Brain microvascular endothelial cell (primary cell): Measurements from ENCODE around the gene MPV17L2.

Experiments
- DNase-seq: peaks from one replicate; pipeline ENCODE4 v3.0.0-alpha.2; 2020
- H3K27ac ChIP-seq: fragments of 250-450 bp; sonication (Bioruptor Pico); 2 replicates; pipeline ENCODE4 v1.5.1; 2020; ENCODE audit warnings: mild to moderate bottlenecking, moderate library complexity
- H3K27me3 ChIP-seq: fragments of 250-450 bp; sonication (Bioruptor Pico); replicated peaks from 2 replicates; pipeline ENCODE4 v1.5.1; 2020; ENCODE audit warnings: mild to moderate bottlenecking
- H3K36me3 ChIP-seq: fragments of 250-450 bp; sonication (Bioruptor Pico); replicated peaks from 2 replicates; pipeline ENCODE4 v1.5.1; 2020; ENCODE audit warnings: mild to moderate bottlenecking
- H3K4me3 ChIP-seq: 2 replicates; pipeline ENCODE4 v1.5.1; 2011; ENCODE audit warnings: low read depth, mild to moderate bottlenecking, control low read depth, low read length, moderate library complexity
- CTCF ChIP-seq: IDR thresholded peaks from 2 replicates; pipeline ENCODE4 v1.5.1; 2011; ENCODE audit warnings: low read depth, mild to moderate bottlenecking, moderate library complexity, low read length, control low read depth, inconsistent platforms; ENCODE audit errors: missing control alignments
- in situ Hi-C: cut with HindIII; loops from 2 replicates; pipeline ENCODE4 v1.10.0; 2017; ENCODE audit warnings: low sequenced_read_pairs, low pct_ligation_motif_present

The MPV17L2 gene

GRCh38 chr19:18147396-18147795, 45.6 kb upstream of the MPV17L2 start:
- H3K27me3 ChIP-seq, result no peaks in the 10 kb centered on the region
- in situ Hi-C loops, result no loop called here
- H3K36me3 ChIP-seq, result peaks cover 21% of the 10 kb centered on the region

GRCh38 chr19:18149596-18149975, 43.4 kb upstream of the MPV17L2 start:
- Histone ChIP-seq H3K36me3 (peaks cover 12% of the 10 kb centered on the region), H3K4me3 (no peak overlapping the region), H3K27me3 (no peaks in the 10 kb centered on the region), H3K27ac (no peak overlapping the region)
- DNase-seq, result no peak
- in situ Hi-C loops, result no loop called here
- TF ChIP-seq CTCF, result no peak

More at GRCh38 chr19:18147396-18147795, 45.6 kb upstream of the MPV17L2 start:
- no peak for DNase-seq
- TF ChIP-seq CTCF, result no peak
- Histone ChIP-seq H3K4me3 (no peak overlapping the region), H3K27ac (no peak overlapping the region)

- H3K27me3 ChIP-seq, result no peaks in the 10 kb centered on the region
- H3K36me3 ChIP-seq, result no peaks in the 10 kb centered on the region
- TF ChIP-seq CTCF, result no peak
- no peak overlapping the region for H3K4me3 ChIP-seq
- in situ Hi-C loops, result no loop called here
- no peak for DNase-seq
- H3K27ac ChIP-seq, result no peak overlapping the region
These were observed 42.0 kb upstream of the MPV17L2 start for GRCh38 chr19:18150776-18151624.

GRCh38 chr19:18152442-18152816, 40.6 kb upstream of the MPV17L2 start:
- Histone ChIP-seq H3K27me3 (no peaks in the 10 kb centered on the region), H3K36me3 (peaks cover 2% of the 10 kb centered on the region), H3K27ac (peak overlapping the region; percentile 85), H3K4me3 (peak overlapping the region; percentile 64)
- in situ Hi-C loops, result no loop called here
- DNase-seq, result peak; percentile 98
- TF ChIP-seq CTCF, result peak; percentile 83

GRCh38 chr19:18152817-18153555, 40.0 kb upstream of the MPV17L2 start, which contains the start of gene PIK3R2:
Gene PIK3R2 (plus strand): TSS chr19:18153163. CDS start chr19:18155880, 2,717 bp downstream.
- Histone ChIP-seq H3K36me3 (peaks cover 2% of the 10 kb centered on the region), H3K27ac (peak within 1 kb of the TSS; percentile 85), H3K4me3 (peak within 1 kb of the TSS; percentile 88), H3K27me3 (no peaks in the 10 kb centered on the region)
- DNase-seq, result peak; percentile 99
- in situ Hi-C loops, result no loop called here
- no peak for TF ChIP-seq CTCF
